Naive B cell (primary cell): ENCODE measurements around the gene HMX1. TPM values are rescaled to one million over a fixed set of nuclear protein-coding genes. Genes with fewer than 3 reads are reported as not detected.

ENCODE experiments used
- ATAC-seq, 2 donors: fragments of 150-1000 bp; cut with Tn5 transposase; 2 replicates each; pipeline ENCODE4 v1.10.0; 2021; ENCODE audit warnings: low read depth in 2 of 2, mild to moderate bottlenecking in 2 of 2, moderate library complexity in 2 of 2
- DNase-seq: peaks from one replicate; pipeline ENCODE4 v3.0.0; 2022
- H3K27ac Mint-ChIP-seq, 6 donors: one replicate each; pipeline ENCODE4 v1.8.0; 2020 to 2022; ENCODE audit warnings: mild to moderate bottlenecking in 6 of 6, mixed read lengths in 6 of 6, moderate library complexity in 5 of 6, inconsistent platforms in 2 of 6
- H3K27me3 Mint-ChIP-seq, 3 donors: one replicate each; pipeline ENCODE4 v1.8.0; 2021 to 2022; ENCODE audit warnings: mixed read lengths in 3 of 3, mild to moderate bottlenecking in 1 of 3
- H3K36me3 Mint-ChIP-seq, 2 donors: one replicate each; pipeline ENCODE4 v1.8.0; 2020 to 2022; ENCODE audit warnings: mixed read lengths in 2 of 2, inconsistent platforms in 1 of 2, mild to moderate bottlenecking in 1 of 2
- H3K4me1 Mint-ChIP-seq, 3 donors: one replicate each; pipeline ENCODE4 v1.8.0; 2020 to 2022; ENCODE audit warnings: mixed read lengths in 3 of 3, inconsistent platforms in 1 of 3, mild to moderate bottlenecking in 1 of 3, moderate library complexity in 1 of 3
- H3K4me3 Mint-ChIP-seq, 8 donors: one replicate each; pipeline ENCODE4 v1.8.0; 2020 to 2022; ENCODE audit warnings: mild to moderate bottlenecking in 8 of 8, mixed read lengths in 8 of 8, moderate library complexity in 8 of 8, inconsistent platforms in 2 of 8
- H3K9me3 Mint-ChIP-seq, 7 donors: one replicate each; pipeline ENCODE4 v1.8.0; 2020 to 2022; ENCODE audit warnings: mixed read lengths in 7 of 7, mild to moderate bottlenecking in 5 of 7, inconsistent platforms in 2 of 7, moderate library complexity in 1 of 7
- polyA plus RNA-seq, 6 donors: library from polyadenylated mRNA; unstranded; fragments of 300-500 nt; fragmentation: Illumina TruSeq; gene quantifications; one replicate each; pipeline ENCODE4 v1.2.3, GENCODE V29; 2021; ENCODE audit warnings: low read depth in 6 of 6

HMX1 gene
- polyA plus RNA-seq, 6 donors from 2014 or later = not detected

GRCh38 chr4:8893624-8894423, 22.2 kb upstream of the HMX1 start:
- Mint-ChIP-seq H3K4me1 (no peaks in the 10 kb centered on the region), H3K9me3 (peaks cover 0 to 4% (median 0%) of the 10 kb centered on the region in 7 donors), H3K27me3 (peaks cover 8 to 67% (median 47%) of the 10 kb centered on the region in 3 donors), H3K27ac (no peak overlapping the region), H3K36me3 (no peaks in the 10 kb centered on the region), H3K4me3 (no peak overlapping the region)
- DNase-seq = no peak
- no peak for ATAC-seq

- ATAC-seq = no peak
- no peak overlapping the region for H3K27ac Mint-ChIP-seq
- no peaks in the 10 kb centered on the region for H3K4me1 Mint-ChIP-seq
- H3K9me3 Mint-ChIP-seq = no peaks in the 10 kb centered on the region
- H3K27me3 Mint-ChIP-seq = peaks cover 8 to 73% (median 45%) of the 10 kb centered on the region in 3 donors
- DNase-seq = no peak
- no peak overlapping the region for H3K4me3 Mint-ChIP-seq
- no peaks in the 10 kb centered on the region for H3K36me3 Mint-ChIP-seq
Observed at GRCh38 chr4:8893227-8893623, 21.6 kb upstream of the HMX1 start.

- Mint-ChIP-seq H3K27me3 (peaks cover 8 to 74% (median 42%) of the 10 kb centered on the region in 3 donors), H3K4me3 (no peak overlapping the region), H3K4me1 (no peaks in the 10 kb centered on the region), H3K9me3 (no peaks in the 10 kb centered on the region), H3K27ac (no peak overlapping the region), H3K36me3 (no peaks in the 10 kb centered on the region)
- DNase-seq = no peak
- ATAC-seq = no peak
Observed at GRCh38 chr4:8892556-8893226, 21.1 kb upstream of the HMX1 start.

GRCh38 chr4:8891646-8892555, 20.3 kb upstream of the HMX1 start:
- Mint-ChIP-seq H3K27me3 (peaks cover 8 to 76% (median 45%) of the 10 kb centered on the region in 3 donors), H3K36me3 (no peaks in the 10 kb centered on the region), H3K27ac (no peak overlapping the region)

GRCh38 chr4:8891255-8891645, 19.6 kb upstream of the HMX1 start:
- peaks cover 8 to 76% (median 51%) of the 10 kb centered on the region in 3 donors for H3K27me3 Mint-ChIP-seq
- H3K27ac Mint-ChIP-seq = no peak overlapping the region
- peak overlapping the region in 2 of 8 donors; percentile 3 to 54 for H3K4me3 Mint-ChIP-seq
- DNase-seq = no peak
- no peak for ATAC-seq
- H3K36me3 Mint-ChIP-seq = no peaks in the 10 kb centered on the region
- H3K9me3 Mint-ChIP-seq = peaks cover 0 to 12% (median 6%) of the 10 kb centered on the region in 7 donors
- no peaks in the 10 kb centered on the region for H3K4me1 Mint-ChIP-seq

More at GRCh38 chr4:8891646-8892555, 20.3 kb upstream of the HMX1 start:
- Mint-ChIP-seq H3K4me1 (no peaks in the 10 kb centered on the region), H3K9me3 (peaks cover 0 to 5% (median 2%) of the 10 kb centered on the region in 7 donors), H3K4me3 (no peak overlapping the region)
- DNase-seq = no peak
- ATAC-seq = no peak

GRCh38 chr4:8888856-8889255, 17.2 kb upstream of the HMX1 start:
- peaks cover 0 to 24% (median 8%) of the 10 kb centered on the region in 7 donors for H3K9me3 Mint-ChIP-seq
- no peak overlapping the region for H3K27ac Mint-ChIP-seq
- no peaks in the 10 kb centered on the region for H3K4me1 Mint-ChIP-seq
- no peak for DNase-seq
- H3K4me3 Mint-ChIP-seq = no peak overlapping the region
- no peak for ATAC-seq
- H3K27me3 Mint-ChIP-seq = peaks cover 19 to 73% (median 47%) of the 10 kb centered on the region in 3 donors
- no peaks in the 10 kb centered on the region for H3K36me3 Mint-ChIP-seq

GRCh38 chr4:8886612-8887406, 15.2 kb upstream of the HMX1 start:
- Mint-ChIP-seq H3K4me1 (no peaks in the 10 kb centered on the region), H3K9me3 (peaks cover 0 to 24% (median 8%) of the 10 kb centered on the region in 7 donors), H3K27me3 (peaks cover 26 to 74% (median 49%) of the 10 kb centered on the region in 3 donors), H3K27ac (peak overlapping the region in 1 of 6 donors; percentile 36), H3K4me3 (no peak overlapping the region), H3K36me3 (no peaks in the 10 kb centered on the region)
- ATAC-seq (no peak), DNase-seq (no peak)

GRCh38 chr4:8882239-8882638, 10.6 kb upstream of the HMX1 start:
- Mint-ChIP-seq H3K27me3 (peaks cover 35 to 70% (median 60%) of the 10 kb centered on the region in 3 donors), H3K36me3 (no peaks in the 10 kb centered on the region), H3K4me1 (peaks cover 0 to 4% (median 3%) of the 10 kb centered on the region in 3 donors), H3K27ac (no peak overlapping the region), H3K4me3 (no peak overlapping the region), H3K9me3 (peaks cover 5 to 22% (median 12%) of the 10 kb centered on the region in 7 donors)
- DNase-seq (no peak), ATAC-seq (no peak)

GRCh38 chr4:8880851-8881250, 9.2 kb upstream of the HMX1 start:
- no peak for ATAC-seq
- Mint-ChIP-seq H3K27ac (no peak overlapping the region), H3K4me3 (no peak overlapping the region), H3K36me3 (no peaks in the 10 kb centered on the region), H3K27me3 (peaks cover 40 to 72% (median 64%) of the 10 kb centered on the region in 3 donors), H3K4me1 (peaks cover 0 to 4% (median 3%) of the 10 kb centered on the region in 3 donors), H3K9me3 (peaks cover 0 to 17% (median 5%) of the 10 kb centered on the region in 7 donors)
- DNase-seq = no peak

- ATAC-seq (no peak), DNase-seq (no peak)
- peaks cover 4 to 7% (median 5%) of the 10 kb centered on the region in 3 donors for H3K4me1 Mint-ChIP-seq
- H3K27ac Mint-ChIP-seq = no peak overlapping the region
- H3K36me3 Mint-ChIP-seq = peaks cover 0 to 9% of the 10 kb centered on the region in 2 donors
- H3K4me3 Mint-ChIP-seq = no peak overlapping the region
- H3K27me3 Mint-ChIP-seq = peaks cover 44 to 83% (median 74%) of the 10 kb centered on the region in 3 donors
- peaks cover 0 to 16% (median 7%) of the 10 kb centered on the region in 7 donors for H3K9me3 Mint-ChIP-seq
Observed at GRCh38 chr4:8879574-8879973, 7.9 kb upstream of the HMX1 start.

GRCh38 chr4:8878421-8878820, 6.8 kb upstream of the HMX1 start:
- ATAC-seq (no peak), DNase-seq (no peak)
- H3K4me3 Mint-ChIP-seq = no peak overlapping the region
- H3K4me1 Mint-ChIP-seq = peaks cover 4 to 7% (median 5%) of the 10 kb centered on the region in 3 donors
- peaks cover 35 to 85% (median 71%) of the 10 kb centered on the region in 3 donors for H3K27me3 Mint-ChIP-seq
- H3K36me3 Mint-ChIP-seq = peaks cover 0 to 9% of the 10 kb centered on the region in 2 donors
- peaks cover 0 to 14% (median 7%) of the 10 kb centered on the region in 7 donors for H3K9me3 Mint-ChIP-seq
- no peak overlapping the region for H3K27ac Mint-ChIP-seq

GRCh38 chr4:8877780-8878040, 6.1 kb upstream of the HMX1 start:
- Mint-ChIP-seq H3K27ac (no peak overlapping the region), H3K4me1 (peaks cover 4 to 7% (median 5%) of the 10 kb centered on the region in 3 donors), H3K4me3 (no peak overlapping the region), H3K9me3 (peaks cover 0 to 14% (median 7%) of the 10 kb centered on the region in 7 donors), H3K36me3 (peaks cover 0 to 9% of the 10 kb centered on the region in 2 donors), H3K27me3 (peaks cover 33 to 88% (median 71%) of the 10 kb centered on the region in 3 donors)
- no peak for DNase-seq
- ATAC-seq = no peak
